GM12878 (cell line): ENCODE results near the gene PHLDA3. TPM values are rescaled to one million over a fixed set of nuclear protein-coding genes. Genes with fewer than 3 reads are reported as not detected.

Experiments used
- ATF2 ChIP-seq: IDR thresholded peaks from 2 replicates; pipeline ENCODE4 v1.6.1; 2012; ENCODE audit warnings: low read length, inconsistent platforms
- ATF3 ChIP-seq: IDR thresholded peaks from 2 replicates; pipeline ENCODE4 v1.6.1; 2011; ENCODE audit warnings: low read depth, mild to moderate bottlenecking, low read length, moderate library complexity, borderline replicate concordance; ENCODE audit errors: extremely low read depth
- BACH1 ChIP-seq: fragments of 450-650 bp; IDR thresholded peaks from 2 replicates; pipeline ENCODE4 v1.6.1; 2017; ENCODE audit warnings: mild to moderate bottlenecking, borderline replicate concordance
- BHLHE40 ChIP-seq, 2 experiments: fragments of 450-650 bp in 1 of 2; IDR thresholded peaks; 2 replicates each; pipeline ENCODE4 v1.6.1; 2011 to 2017; ENCODE audit warnings: low read depth in 2 of 2, borderline replicate concordance in 1 of 2, improper control_type of control experiment in 1 of 2, low read length in 1 of 2, mild to moderate bottlenecking in 1 of 2
- EGR1 ChIP-seq, 2 experiments: IDR thresholded peaks; 1 replicate in 1 of 2; 2 replicates in 1 of 2; pipeline ENCODE4 v1.6.1; 2011 to 2012; ENCODE audit warnings: low read depth in 2 of 2, low read length in 2 of 2, borderline replicate concordance in 1 of 2, mild to moderate bottlenecking in 1 of 2, moderate library complexity in 1 of 2
- FOXM1 ChIP-seq: IDR thresholded peaks from 2 replicates; pipeline ENCODE4 v1.6.1; 2012; ENCODE audit warnings: low read depth, mild to moderate bottlenecking, inconsistent platforms, low read length, moderate library complexity
- GATAD2B ChIP-seq: fragments of 450-650 bp; conservative IDR thresholded peaks from 2 replicates; pipeline ENCODE4 v1.6.1; 2017; ENCODE audit warnings: low read depth, mild to moderate bottlenecking, moderate library complexity
- IKZF1 ChIP-seq: fragments of 450-650 bp; conservative IDR thresholded peaks from 2 replicates; pipeline ENCODE4 v1.6.1; 2017; ENCODE audit warnings: antibody characterized with exemption, mild to moderate bottlenecking
- MTA3 ChIP-seq: IDR thresholded peaks from 2 replicates; pipeline ENCODE4 v1.6.1; 2012; ENCODE audit warnings: low read length, inconsistent platforms, borderline replicate concordance
- MYB ChIP-seq: fragments of 150-350 bp; IDR thresholded peaks from 2 replicates; pipeline ENCODE4 v1.6.1; 2014; ENCODE audit warnings: mild to moderate bottlenecking, low read depth, low read length, borderline replicate concordance
- NRF1 ChIP-seq: conservative IDR thresholded peaks from 2 replicates; pipeline ENCODE4 v1.6.1; 2011; ENCODE audit warnings: mild to moderate bottlenecking, low read depth, low read length, improper control_type of control experiment
- PKNOX1 ChIP-seq: fragments of 450-650 bp; IDR thresholded peaks from 2 replicates; pipeline ENCODE4 v1.6.1; 2016; ENCODE audit warnings: mild to moderate bottlenecking
- SMARCA5 ChIP-seq: fragments of 450-650 bp; IDR thresholded peaks from 2 replicates; pipeline ENCODE4 v1.6.1; 2017; ENCODE audit warnings: mild to moderate bottlenecking
- SRF ChIP-seq, 2 experiments: IDR thresholded peaks; 2 replicates each; pipeline ENCODE4 v1.6.1; 2011; ENCODE audit warnings: low read depth in 2 of 2, low read length in 2 of 2, mild to moderate bottlenecking in 1 of 2, moderate library complexity in 1 of 2
- SUZ12 ChIP-seq: fragments of 200-600 bp; sonication (generic); IDR thresholded peaks from one replicate; pipeline ENCODE4 v1.6.1; 2018; ENCODE audit warnings: antibody characterized with exemption, mild to moderate bottlenecking; ENCODE audit not compliant: unreplicated experiment
- TCF12 ChIP-seq: IDR thresholded peaks from 2 replicates; pipeline ENCODE4 v1.6.1; 2011; ENCODE audit warnings: low read depth, mild to moderate bottlenecking, low read length
- YY1 ChIP-seq: IDR thresholded peaks from 2 replicates; pipeline ENCODE4 v1.6.1; 2011; ENCODE audit warnings: low read depth, mild to moderate bottlenecking, low read length
- ZNF274 ChIP-seq: IDR thresholded peaks from one replicate; pipeline ENCODE4 v1.8.0; 2011; ENCODE audit not compliant: insufficient read length, insufficient read depth
- ZNF687 ChIP-seq: fragments of 450-650 bp; IDR thresholded peaks from 2 replicates; pipeline ENCODE4 v1.6.1; 2017; ENCODE audit warnings: mild to moderate bottlenecking, moderate library complexity
- ZSCAN29 ChIP-seq: fragments of 450-650 bp; IDR thresholded peaks from 2 replicates; pipeline ENCODE4 v1.6.1; 2017; ENCODE audit warnings: mild to moderate bottlenecking, moderate library complexity
- polyA plus RNA-seq, 11 experiments: library from polyadenylated mRNA; depleted of rRNA in 4 of 11; unstranded in 6 of 11; stranded (reverse) in 5 of 11; fragments of >200 nt; fragmentation: Nextera tagmentation in 4 of 11; fragmentation: Illumina TruSeq in 1 of 11; extraction: Ambion mirVana in 4 of 11; extraction: Trizol in 1 of 11; gene quantifications; 1 replicate in 1 of 11; 2 replicates in 10 of 11; pipeline versions ENCODE4 v1.2.1 to v1.2.3, GENCODE V29; 2011 to 2016; ENCODE audit warnings: inconsistent platforms in 2 of 11, missing spikeins in 2 of 11, low read depth in 1 of 11
- total RNA-seq, 4 experiments: library from RNA; depleted of rRNA in 3 of 4; stranded (reverse); fragments of >200 nt in 3 of 4; fragmentation: Illumina TruSeq in 1 of 4; extraction: Trizol in 1 of 4; gene quantifications; 2 replicates each; pipeline versions ENCODE4 v1.2.1 to v1.2.3, GENCODE V29; 2013 to 2021
- TF ChIP-seq, protein P1 (sequence below): fragments of 450-650 bp; IDR thresholded peaks from 2 replicates; pipeline ENCODE4 v1.6.1; 2017; ENCODE audit warnings: borderline replicate concordance

Gene PHLDA3
- total and polyA plus RNA-seq, 10 of the 15 experiments (the other 5 are each of a cell fraction or from before 2014, with no cell fraction given): 0.60 to 57.4 (median 21.8) TPM

DNA sequence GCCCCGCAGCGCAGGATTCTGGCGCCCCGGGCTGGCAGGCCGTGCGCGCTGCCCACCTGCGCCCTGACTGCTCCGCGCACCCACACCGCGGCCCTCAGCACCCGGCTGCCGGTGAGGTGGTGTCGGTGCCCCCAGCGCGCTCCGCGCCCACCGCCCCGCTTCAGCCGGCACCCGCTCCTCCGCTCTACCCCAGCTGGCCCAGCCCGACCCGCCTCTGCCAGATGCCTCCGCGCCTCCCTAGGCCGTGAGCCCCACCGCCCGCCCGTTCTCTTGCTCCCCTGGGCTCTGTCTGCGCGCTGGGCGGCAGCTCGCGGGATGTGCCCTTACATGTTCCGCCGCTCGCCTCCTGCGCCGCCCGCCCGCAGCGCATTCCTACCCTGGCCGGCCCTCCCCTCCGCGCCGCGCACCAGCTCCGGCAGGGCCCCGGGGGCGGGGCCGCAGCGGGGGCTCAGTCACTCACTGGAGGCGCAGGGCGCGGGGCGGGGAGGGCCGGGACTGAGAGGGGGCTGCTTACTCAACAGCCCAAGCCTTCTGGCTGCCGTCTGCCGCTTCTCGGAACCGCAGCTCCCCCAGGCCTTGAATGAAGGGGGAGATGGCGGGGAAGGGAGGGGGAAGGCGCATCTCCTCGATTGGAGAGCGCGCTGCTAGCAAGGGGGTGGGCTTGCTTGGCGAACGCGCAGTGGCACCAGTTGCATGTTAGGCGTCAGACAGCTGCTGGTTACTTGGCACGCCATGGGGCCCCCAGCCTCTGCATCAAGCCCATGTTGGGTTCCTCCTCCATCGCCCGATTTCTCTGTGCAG, at the start of gene PHLDA3 (continued):
- no peak for TF ChIP-seq ATF2
- TF ChIP-seq FOXM1: no peak
- TF ChIP-seq NRF1: no peak
- peak; percentile 23 to 24; a peak in 1 of 4 replicates for TF ChIP-seq BHLHE40 (IDR thresholded peaks at IDR 0.05; ENCODE audit: borderline replicate concordance in 1 of 2, low read depth in 2 of 2, low read length in 1 of 2)
- TF ChIP-seq, protein P1, sequence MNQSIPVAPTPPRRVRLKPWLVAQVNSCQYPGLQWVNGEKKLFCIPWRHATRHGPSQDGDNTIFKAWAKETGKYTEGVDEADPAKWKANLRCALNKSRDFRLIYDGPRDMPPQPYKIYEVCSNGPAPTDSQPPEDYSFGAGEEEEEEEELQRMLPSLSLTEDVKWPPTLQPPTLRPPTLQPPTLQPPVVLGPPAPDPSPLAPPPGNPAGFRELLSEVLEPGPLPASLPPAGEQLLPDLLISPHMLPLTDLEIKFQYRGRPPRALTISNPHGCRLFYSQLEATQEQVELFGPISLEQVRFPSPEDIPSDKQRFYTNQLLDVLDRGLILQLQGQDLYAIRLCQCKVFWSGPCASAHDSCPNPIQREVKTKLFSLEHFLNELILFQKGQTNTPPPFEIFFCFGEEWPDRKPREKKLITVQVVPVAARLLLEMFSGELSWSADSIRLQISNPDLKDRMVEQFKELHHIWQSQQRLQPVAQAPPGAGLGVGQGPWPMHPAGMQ: no peak
- TF ChIP-seq BACH1: peak; percentile 65
- no peak for TF ChIP-seq SRF (IDR thresholded peaks at IDR 0.05; ENCODE audit: low read depth in 2 of 2, low read length in 2 of 2)
- TF ChIP-seq SUZ12: no peak
- peak; percentile 61; the same call in 1 of the 2 replicates for TF ChIP-seq SMARCA5
- TF ChIP-seq IKZF1: peak; percentile 82
- peak; percentile 56; the same call in 1 of the 2 replicates for TF ChIP-seq TCF12
- TF ChIP-seq MTA3: no peak
- TF ChIP-seq ZNF687: 0 out of 2 replicates have a peak, but pooled peaks have one; percentile 13
- 0 out of 2 replicates have a peak, but pooled peaks have one; percentile 9 for TF ChIP-seq ZSCAN29
- peak; percentile 91 for TF ChIP-seq GATAD2B
- no peak for TF ChIP-seq YY1
- TF ChIP-seq MYB: no peak
- peak in 1 of 2 experiments; percentile 48; a peak in 1 of 3 replicates for TF ChIP-seq EGR1 (IDR thresholded peaks at IDR 0.05; ENCODE audit: borderline replicate concordance in 1 of 2, low read depth in 2 of 2, low read length in 2 of 2)
- no peak for TF ChIP-seq ATF3
- no peak for TF ChIP-seq ZNF274
- TF ChIP-seq PKNOX1: peak; percentile 46
